Mesodermal cell (in vitro differentiated cells): Measurements from ENCODE around the gene HEPHL1. TPM values are rescaled to one million over a fixed set of nuclear protein-coding genes. Genes with fewer than 3 reads are reported as not detected.
"Not testable (repeated sequence)": the region's sequence is repeated elsewhere in the genome, so short reads cannot be mapped to it uniquely, and the experiment has no call there.

Experiments used
- H3K27ac ChIP-seq: 2 replicates; pipeline ENCODE4 v1.7.0; 2013; ENCODE audit warnings: mild to moderate bottlenecking, low read depth, low read length, moderate library complexity; ENCODE audit not compliant: severe bottlenecking
- H3K36me3 ChIP-seq: 2 replicates; pipeline ENCODE4 v1.7.1; 2013; ENCODE audit warnings: mild to moderate bottlenecking, low read length, moderate library complexity; ENCODE audit not compliant: control insufficient read depth, insufficient read depth
- H3K4me1 ChIP-seq: one replicate; pipeline ENCODE4 v1.7.1; 2013; ENCODE audit warnings: mild to moderate bottlenecking, low read length; ENCODE audit not compliant: insufficient read depth, control insufficient read depth, poor library complexity, severe bottlenecking
- H3K4me3 ChIP-seq: 2 replicates; pipeline ENCODE4 v1.7.0; 2013; ENCODE audit warnings: low read length, control low read depth, mild to moderate bottlenecking; ENCODE audit not compliant: insufficient read depth, poor library complexity, severe bottlenecking; ENCODE audit errors: extremely low read depth
- H3K9me3 ChIP-seq: 2 replicates; pipeline ENCODE4 v1.7.1; 2013; ENCODE audit warnings: mild to moderate bottlenecking, low read length, moderate library complexity; ENCODE audit not compliant: control insufficient read depth
- WGBS, 2 experiments: methylation state at CpG; one replicate each; pipeline ENCODE4 v1.1.5; 2013; ENCODE audit warnings: missing lambda C conversion rate in 2 of 2; ENCODE audit not compliant: insufficient coverage in 2 of 2; 5-methylcytosine and 5-hydroxymethylcytosine counted together
- polyA plus RNA-seq, 2 experiments: library from polyadenylated mRNA; stranded (reverse); fragments of 50-300 nt; gene quantifications; one replicate each; pipeline ENCODE4 v1.2.3, GENCODE V29; 2013

Gene HEPHL1, protein sequence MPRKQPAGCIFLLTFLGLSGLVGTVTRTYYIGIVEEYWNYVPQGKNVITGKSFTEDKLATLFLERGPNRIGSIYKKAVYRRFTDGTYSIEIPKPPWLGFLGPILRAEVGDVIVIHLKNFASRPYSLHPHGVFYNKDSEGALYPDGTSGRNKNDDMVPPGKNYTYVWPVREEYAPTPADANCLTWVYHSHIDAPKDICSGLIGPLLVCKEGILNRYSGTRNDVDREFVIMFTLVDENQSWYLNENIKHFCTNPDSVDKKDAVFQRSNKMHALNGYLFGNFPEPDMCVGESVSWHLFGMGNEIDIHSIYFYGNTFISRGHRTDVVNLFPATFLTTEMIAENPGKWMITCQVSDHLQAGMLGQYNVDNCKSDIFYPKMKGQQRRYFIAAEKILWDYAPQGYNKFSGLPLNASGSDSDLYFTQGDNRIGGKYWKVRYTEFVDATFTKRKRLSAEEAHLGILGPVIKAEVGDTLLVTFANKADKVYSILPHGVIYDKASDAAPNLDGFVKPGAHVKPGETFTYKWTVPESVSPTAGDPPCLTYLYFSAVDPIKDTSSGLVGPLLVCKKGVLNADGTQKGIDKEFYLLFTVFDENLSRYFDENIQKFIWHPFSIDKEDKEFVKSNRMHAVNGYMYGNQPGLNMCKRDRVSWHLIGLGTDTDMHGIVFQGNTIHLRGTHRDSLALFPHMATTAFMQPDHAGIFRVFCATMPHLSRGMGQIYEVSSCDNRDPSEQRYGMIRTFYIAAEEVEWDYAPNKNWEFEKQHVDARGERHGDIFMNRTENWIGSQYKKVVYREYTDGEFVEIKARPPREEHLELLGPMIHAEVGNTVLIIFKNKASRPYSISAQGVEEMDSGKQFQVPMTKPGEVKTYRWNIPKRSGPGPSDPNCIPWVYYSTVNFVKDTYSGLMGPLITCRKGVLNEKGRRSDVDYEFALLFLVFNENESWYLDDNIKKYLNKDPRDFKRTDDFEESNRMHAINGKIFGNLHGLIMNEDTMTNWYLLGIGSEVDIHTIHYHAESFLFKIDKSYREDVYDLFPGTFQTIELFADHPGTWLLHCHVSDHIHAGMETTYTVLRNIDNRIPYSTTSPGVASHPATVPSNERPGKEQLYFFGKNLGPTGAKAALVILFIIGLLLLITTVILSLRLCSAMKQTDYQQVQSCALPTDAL
- not detected for polyA plus RNA-seq (2013, experiment 1 of 2)
- polyA plus RNA-seq (2013, experiment 2 of 2), result not detected

DNA sequence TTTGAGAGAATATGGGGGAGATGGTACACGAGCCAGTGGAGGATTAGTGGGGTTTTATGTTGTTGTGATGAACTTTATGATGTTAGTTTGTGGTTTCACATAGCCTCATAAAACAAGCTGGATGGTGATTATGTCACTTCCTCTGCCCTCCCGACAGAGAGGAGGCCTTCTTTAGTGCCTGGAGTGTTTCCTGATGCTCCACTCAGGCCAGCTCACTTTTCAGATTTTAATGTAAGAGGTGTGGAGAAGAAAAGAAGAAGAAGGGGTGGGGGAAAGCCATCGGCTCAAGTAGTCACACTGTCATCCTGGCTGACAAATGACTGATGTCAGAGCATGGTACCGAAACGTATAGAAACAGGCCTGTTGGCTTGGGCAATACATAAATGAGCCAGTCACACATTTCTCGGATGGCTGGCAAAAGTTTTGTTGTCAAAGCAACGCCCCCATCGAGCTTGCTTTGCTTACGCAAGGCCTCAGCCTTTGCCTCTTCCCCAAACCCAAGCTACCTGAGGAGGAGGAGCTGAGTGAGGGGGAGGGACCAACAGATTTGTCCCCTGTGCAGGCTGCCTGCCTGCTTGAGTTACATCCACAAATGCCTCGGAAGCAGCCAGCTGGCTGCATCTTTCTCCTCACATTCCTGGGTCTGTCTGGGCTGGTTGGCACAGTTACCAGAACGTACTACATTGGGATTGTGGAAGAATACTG lies at the start of gene HEPHL1:
Gene HEPHL1, plus strand, starts transcription at position 578 of the 705 bp plus-strand sequence. Its CDS starts 15 bp downstream, at position 593.
- no peak within 1 kb of the TSS for H3K27ac ChIP-seq
- no peaks in the 10 kb centered on the region for H3K9me3 ChIP-seq
- no peaks in the 10 kb centered on the region for H3K4me1 ChIP-seq
- no peaks in the 10 kb centered on the region for H3K36me3 ChIP-seq
- no peak within 1 kb of the TSS for H3K4me3 ChIP-seq
- WGBS, 2 experiments, result 73 to 85% methylated on average over 10 of the region's 11 CpGs

DNA sequence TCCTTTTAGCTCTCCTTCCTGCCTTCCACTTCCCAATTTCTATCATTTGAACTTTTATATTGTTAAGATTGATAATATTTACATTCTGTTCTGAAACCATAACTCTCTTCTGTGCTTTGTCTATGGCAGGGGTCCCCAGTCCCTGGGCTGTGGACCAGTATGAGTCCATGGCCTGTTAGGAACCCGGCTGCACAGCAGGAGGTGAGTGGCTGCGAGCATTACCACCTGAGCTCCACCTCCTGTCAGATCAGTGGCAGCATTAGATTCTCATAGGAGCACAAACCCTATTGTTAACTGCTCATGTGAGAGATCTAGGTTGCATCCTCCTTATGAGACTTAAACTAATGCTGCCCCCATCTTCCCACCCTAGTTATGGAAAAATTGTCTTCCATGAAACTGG lies 48.4 kb upstream of the HEPHL1 start:
- Histone ChIP-seq H3K4me1 (no peaks in the 10 kb centered on the region), H3K36me3 (no peaks in the 10 kb centered on the region), H3K9me3 (no peaks in the 10 kb centered on the region), H3K27ac (no peak overlapping the region), H3K4me3 (no peak overlapping the region)
- whole genome bisulfite sequencing, 2 experiments, result 58 to 60% methylated on average over 1 to 2 of the region's 2 CpGs

DNA sequence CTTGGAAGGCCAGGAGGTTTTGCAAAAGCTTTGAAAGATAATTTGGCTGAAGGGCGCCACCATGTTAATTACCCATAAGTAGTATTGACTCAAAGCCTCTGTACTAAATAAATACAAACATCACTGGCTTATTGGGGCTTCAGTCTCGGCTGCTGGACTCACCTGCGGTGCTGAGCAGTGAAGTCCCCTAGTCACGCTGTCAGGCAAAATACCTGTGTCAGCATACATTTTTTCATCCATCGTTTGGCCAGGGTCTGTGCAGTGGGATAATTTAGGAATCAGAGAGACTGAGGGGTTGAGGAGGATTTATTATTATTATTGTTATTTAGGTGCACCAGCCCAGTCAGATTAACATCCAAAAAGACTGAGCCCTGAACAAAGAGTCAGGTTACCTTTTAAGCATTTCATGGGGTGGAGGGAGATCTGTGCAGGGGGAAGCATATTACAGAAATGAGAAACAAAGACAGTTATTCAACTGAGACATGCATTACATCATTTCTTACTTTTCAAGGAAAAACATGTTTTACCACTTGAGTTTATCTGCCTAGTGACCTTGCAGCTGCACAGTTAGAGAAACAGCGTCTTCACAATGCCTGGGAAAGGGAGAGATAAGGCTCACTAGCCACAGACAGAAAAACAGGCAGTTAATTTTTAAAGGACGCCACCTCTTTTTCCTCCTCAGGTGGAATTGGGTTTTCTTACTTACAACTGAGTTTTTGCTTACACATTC lies 47.7 kb upstream of the HEPHL1 start:
- not testable (repeated sequence) for H3K9me3 ChIP-seq, H3K4me3 ChIP-seq, H3K36me3 ChIP-seq, H3K4me1 ChIP-seq, H3K27ac ChIP-seq
- 74 to 94% methylated on average over 4 to 6 of the region's 7 CpGs for WGBS, 2 experiments

DNA sequence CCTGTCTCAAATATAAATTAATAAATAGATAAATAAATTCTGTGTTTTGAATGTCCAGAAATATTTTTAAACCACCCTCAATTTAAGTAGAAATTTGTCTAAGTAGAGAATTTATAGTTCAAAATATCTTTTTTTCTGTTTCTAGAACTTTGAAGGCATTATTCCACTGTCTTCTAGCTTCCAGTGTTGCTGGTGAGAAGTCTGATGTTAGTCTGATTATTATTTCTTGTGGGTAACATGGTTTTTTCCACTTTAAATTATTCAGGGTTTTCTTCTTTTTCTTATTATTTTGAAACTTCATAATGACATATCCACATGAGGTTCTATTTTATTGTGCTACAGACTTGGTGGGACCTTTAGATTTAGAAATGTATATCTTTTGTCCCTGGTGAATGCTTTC lies 46.4 kb upstream of the HEPHL1 start:
- H3K4me1 ChIP-seq, result no peaks in the 10 kb centered on the region
- H3K27ac ChIP-seq, result no peak overlapping the region
- no peak overlapping the region for H3K4me3 ChIP-seq
- no peaks in the 10 kb centered on the region for H3K36me3 ChIP-seq
- H3K9me3 ChIP-seq, result no peaks in the 10 kb centered on the region

DNA sequence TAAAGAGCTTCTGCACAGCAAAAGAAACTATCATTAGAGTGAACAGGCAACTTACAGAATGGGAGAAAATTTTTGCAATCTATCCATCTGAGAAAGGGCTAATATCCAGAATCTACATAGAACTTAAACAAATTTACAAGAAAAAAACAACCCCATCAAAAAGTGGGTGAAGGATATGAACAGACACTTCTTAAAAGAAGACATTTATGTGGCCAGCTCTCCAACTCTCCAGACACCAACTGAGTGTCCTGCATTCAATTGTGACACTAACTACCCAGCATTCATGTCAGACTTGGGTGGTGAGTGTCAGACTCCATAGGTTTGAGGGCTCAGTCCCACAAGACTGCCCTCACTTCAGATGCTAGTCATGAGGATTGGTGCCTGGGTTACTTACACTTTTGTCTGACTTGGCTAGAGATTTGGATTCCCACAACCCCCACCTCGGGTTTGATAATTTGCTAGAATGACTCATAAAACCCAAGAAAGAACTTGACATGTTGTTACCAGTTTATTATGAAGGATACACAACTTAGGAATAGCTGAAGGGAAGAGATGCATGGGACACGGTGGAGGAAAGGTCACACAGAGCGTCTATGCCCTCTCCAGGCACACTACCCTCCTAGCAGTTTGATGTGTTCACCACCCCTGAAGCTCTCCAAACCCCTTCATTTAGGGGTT lies 44.4 kb upstream of the HEPHL1 start:
- not testable (repeated sequence) for H3K27ac ChIP-seq, H3K4me3 ChIP-seq, H3K36me3 ChIP-seq, H3K9me3 ChIP-seq, H3K4me1 ChIP-seq
- WGBS, 2 experiments, result 80% methylated on average over 1 of the region's 3 CpGs; no CpG with 5 or more reads in 1 of the 2 experiments

DNA sequence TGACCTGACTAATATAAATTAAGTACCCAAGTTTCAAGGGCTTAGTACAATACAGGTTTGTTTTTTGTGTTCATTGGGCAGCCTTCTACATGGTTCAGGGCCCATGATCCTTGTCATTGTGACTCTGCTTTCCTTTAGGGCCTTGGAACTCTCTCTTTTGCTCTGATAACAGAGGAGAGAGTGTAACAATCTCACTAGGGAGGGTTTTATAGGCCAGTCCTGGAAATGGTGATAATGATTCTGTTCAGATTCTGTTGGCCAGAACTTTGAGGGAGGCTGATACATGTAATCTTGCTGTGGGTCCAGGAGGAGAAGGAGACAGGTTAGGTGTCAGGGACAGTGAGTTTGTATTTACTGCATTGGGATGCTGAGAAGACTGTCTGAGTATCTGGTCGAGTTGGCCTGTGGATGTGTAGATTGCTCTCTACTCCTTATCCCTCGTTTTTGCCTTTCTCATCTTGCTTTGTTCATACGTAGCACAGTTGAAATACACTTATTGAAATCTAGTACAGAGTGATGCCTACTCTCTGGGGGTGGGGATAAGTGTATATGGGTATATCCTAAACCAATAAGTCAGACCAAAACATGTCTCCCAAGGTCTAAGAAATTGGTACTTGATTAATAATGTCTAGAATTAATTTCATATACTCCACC lies 37.5 kb upstream of the HEPHL1 start:
- no peak overlapping the region for H3K27ac ChIP-seq
- no peaks in the 10 kb centered on the region for H3K9me3 ChIP-seq
- no CpG with 5 or more reads among the region's 3 CpGs for whole genome bisulfite sequencing, 2 experiments
- no peaks in the 10 kb centered on the region for H3K4me1 ChIP-seq
- H3K4me3 ChIP-seq, result no peak overlapping the region
- H3K36me3 ChIP-seq, result no peaks in the 10 kb centered on the region

DNA sequence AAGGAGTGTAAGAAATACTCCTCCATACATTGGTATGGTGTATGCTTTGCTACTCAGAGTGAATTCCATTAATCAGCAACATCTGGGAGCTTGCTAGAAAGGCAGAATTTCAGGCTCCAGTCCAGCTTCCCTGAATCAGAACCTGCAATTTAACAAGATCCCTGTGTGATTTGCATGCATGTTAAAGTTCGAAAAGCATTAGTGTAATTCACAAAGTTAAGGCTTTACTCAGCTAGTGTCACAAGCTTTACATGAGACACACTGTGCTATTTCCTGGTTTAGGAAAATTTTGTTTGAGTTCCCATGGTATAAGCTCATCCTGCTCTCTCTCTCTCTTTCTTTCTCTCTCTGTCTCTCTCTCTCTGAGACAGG lies 37.0 kb upstream of the HEPHL1 start:
- no peak overlapping the region for H3K27ac ChIP-seq
- no peaks in the 10 kb centered on the region for H3K4me1 ChIP-seq
- no peak overlapping the region for H3K4me3 ChIP-seq
- H3K9me3 ChIP-seq, result no peaks in the 10 kb centered on the region
- 92% methylated on average over 1 of the region's 1 CpG; no CpG with 5 or more reads in 1 of the 2 experiments for WGBS, 2 experiments
- no peaks in the 10 kb centered on the region for H3K36me3 ChIP-seq

DNA sequence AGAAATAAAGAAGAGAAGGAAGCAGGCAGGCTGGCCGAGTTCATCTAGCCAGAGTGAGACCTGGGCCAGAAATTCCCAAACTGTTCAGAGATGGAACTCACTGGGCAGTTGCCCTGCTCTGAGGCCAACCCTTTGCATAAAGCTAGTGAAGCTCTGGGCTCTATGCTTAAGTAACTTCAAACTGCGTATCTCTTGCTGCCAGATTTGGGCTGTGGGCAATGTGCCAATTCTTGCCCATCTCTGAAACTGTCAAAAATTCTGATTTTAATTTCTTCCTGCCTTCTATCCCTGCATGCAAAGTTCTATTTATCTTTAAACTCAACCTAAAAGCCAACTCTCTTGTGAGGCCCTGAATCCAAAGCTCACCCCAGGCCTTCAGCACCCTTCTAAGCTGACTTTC lies 36.2 kb upstream of the HEPHL1 start:
- Histone ChIP-seq H3K9me3 (no peaks in the 10 kb centered on the region), H3K27ac (no peak overlapping the region), H3K4me3 (no peak overlapping the region), H3K36me3 (no peaks in the 10 kb centered on the region), H3K4me1 (no peaks in the 10 kb centered on the region)
- 57 to 64% methylated on average over 2 of the region's 2 CpGs for WGBS, 2 experiments

DNA sequence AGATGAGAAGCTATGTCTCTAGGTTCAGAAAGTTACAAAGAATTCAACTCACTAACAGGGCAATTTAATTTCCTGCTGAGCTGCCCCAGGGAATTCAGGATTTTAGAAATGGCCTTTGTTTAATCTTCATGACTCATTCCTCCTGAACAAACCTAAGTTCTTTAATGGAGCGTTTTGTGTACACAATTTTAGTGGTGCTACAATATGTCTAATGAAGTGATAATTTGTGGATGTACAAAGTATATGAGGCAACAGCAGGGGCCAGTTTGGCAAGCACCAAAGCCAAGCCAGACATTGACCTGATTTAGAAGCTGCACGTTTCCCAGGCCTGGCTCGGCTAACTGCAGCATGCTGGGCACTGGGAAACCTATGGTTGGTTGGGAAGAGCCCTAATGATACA lies 34.4 kb upstream of the HEPHL1 start:
- H3K27ac ChIP-seq, result no peak overlapping the region
- H3K9me3 ChIP-seq, result no peaks in the 10 kb centered on the region
- H3K4me3 ChIP-seq, result no peak overlapping the region
- 33 to 83% methylated on average over 1 to 2 of the region's 3 CpGs for WGBS, 2 experiments
- no peaks in the 10 kb centered on the region for H3K36me3 ChIP-seq
- no peaks in the 10 kb centered on the region for H3K4me1 ChIP-seq
